Endothelial cell of hepatic sinusoid (primary cell): Measurements from ENCODE around the gene MTREX.

Source experiments
- in situ Hi-C: cut with HindIII; loops from 2 replicates; pipeline ENCODE4 v1.10.0; 2017; ENCODE audit warnings: low sequenced_read_pairs

Gene MTREX

DNA sequence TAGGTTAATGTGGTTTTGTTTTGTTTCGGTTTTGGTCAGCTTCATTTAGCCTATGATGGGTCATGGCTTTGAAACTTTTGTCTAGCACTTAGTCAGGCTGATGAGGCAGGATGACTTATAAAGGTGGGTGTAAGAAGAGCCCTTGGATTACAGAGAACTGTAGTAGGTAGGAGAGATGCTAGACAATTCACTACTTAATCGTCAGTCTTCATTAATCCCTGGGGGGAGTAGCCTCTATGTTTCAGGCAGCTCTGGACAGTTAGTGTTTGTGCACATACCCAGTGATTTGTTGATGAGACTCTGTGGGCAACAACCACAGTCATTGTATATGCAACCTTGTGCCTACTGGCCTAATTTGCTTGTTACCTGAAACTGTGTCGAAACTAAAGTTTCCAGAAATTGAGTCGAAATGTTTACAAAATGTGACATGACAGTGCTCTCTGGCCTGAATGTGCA is 113.3 kb downstream of the MTREX start:
- in situ Hi-C loops = no loop called here

DNA sequence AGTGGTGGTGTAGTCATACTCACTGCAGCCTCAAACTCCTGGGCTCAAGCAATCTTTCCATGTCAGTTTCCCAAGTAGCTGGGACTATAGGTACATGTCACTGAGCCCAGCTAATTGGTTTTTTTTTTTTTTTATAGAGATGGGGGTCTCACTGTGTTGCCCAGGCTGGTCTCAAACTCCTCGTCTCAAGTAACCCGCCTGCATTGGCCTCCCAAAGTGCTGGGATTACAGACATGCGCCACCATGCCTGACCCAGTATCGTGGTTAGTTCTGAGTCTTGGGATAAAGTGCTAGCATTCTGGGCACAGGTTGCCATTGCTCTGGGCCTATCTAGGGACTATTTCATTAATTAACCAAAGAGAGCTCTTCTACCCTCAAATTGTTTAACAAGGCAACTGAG is 118.7 kb downstream of the MTREX start:
- in situ Hi-C loops = no loop called here

DNA sequence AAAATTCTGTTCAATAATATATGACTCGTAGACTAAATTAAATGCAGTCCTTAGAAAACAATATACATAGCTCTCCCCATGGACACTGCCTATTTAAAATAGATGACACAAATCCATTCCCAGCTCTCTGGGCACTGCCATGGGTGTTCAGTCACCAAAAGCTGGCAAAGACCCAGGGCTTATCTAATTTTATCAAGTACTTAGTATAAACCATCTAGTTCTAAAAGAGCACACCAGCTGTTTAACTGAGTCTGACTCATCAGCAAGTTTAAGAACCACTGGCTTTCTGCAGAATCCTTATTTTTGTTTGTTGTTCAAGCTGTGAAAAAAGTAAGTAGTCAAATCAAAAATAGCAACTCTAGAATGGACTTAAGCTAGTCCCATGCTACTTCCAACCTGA is 119.4 kb downstream of the MTREX start:
- in situ Hi-C loops = no loop called here

DNA sequence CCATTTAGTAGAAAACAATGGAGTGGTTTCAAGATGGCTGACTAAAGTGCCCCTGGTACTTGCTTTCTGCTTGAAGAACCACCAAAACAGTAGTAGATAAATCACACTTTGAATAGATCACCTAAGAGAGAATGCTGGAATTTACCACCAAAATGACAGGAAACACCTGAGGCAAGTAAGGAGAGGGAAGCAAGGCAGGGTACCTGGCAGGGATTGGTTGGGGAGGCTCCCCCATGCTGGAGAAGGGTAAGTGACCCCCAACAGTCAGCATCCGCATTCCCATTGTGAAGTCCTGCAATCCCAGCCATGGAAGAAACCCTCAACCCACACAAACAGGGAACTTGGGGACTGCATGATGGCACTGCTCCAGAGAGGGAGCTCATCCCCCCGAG is 121.4 kb downstream of the MTREX start:
- in situ Hi-C loops = no loop called here

- in situ Hi-C loops = no loop called here
Measured at GRCh38 chr5:55429613-55430253, 121.9 kb downstream of the MTREX start.

- in situ Hi-C loops = no loop called here
Measured at GRCh38 chr5:55432549-55432948, 124.8 kb downstream of the MTREX start.

DNA sequence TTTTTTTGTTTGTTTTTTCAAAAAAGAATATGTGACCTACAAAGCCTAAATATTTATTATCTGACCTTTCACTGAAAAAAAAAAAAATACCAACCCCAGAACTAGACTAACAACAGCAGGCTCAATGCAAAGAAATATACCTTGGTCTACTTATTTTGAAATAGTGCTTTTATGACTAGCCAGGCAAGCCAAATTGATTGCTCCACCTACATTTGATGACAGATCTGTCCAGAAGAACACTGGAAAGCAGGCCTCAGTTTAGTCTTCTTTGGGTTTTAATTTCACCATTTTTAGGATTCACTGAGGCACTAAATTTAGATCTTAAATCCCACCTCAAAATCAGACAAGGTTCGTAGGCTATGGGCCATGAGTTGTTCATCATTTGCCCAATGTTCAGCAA is 129.7 kb downstream of the MTREX start:
- in situ Hi-C loops = no loop called here

DNA sequence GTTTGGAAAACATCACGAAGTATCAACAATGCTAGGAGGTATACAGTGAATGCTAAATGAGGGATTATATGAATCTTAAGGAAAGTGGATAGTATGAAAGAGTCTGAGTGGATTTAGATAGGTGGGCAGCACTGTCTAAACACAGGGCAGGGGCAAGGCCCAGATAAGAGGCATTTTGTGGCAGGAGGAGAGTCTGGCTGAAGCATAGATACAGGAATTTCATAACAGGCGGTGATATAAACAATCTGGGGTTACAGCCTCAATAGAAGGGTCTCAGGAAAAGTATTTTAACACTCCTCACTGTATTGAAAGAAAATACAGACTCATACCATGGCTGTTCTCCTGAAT is 130.0 kb downstream of the MTREX start:
- in situ Hi-C loops = no loop called here

- in situ Hi-C loops = no loop called here
Measured at GRCh38 chr5:55438998-55439397, 131.2 kb downstream of the MTREX start.

GRCh38 chr5:55440188-55440646 is 132.4 kb downstream of the MTREX start:
- in situ Hi-C loops = no loop called here

- in situ Hi-C loops = no loop called here
Measured at GRCh38 chr5:55441107-55441771, 133.4 kb downstream of the MTREX start.

- in situ Hi-C loops = no loop called here
Measured at GRCh38 chr5:55441954-55442353, 134.2 kb downstream of the MTREX start.

DNA sequence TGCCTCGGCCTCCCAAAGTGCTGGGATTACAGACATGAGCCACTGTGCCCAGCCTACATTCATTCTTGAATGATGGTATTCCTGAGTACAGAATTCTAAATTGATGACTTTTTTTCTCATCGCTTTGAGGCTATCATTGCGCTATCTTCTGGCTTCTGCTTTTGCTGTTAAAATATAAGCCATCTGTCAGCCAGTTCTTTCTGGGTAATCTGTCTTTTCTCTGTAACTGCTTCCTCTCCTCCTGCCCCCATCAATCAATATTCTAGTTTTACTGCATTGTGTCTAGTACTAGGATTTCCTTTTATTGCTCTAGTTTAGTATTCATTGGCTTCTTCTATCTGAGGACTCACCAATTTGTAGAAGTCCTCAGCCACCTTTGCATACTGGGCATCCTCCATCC is 138.0 kb downstream of the MTREX start:
- in situ Hi-C loops = no loop called here

DNA sequence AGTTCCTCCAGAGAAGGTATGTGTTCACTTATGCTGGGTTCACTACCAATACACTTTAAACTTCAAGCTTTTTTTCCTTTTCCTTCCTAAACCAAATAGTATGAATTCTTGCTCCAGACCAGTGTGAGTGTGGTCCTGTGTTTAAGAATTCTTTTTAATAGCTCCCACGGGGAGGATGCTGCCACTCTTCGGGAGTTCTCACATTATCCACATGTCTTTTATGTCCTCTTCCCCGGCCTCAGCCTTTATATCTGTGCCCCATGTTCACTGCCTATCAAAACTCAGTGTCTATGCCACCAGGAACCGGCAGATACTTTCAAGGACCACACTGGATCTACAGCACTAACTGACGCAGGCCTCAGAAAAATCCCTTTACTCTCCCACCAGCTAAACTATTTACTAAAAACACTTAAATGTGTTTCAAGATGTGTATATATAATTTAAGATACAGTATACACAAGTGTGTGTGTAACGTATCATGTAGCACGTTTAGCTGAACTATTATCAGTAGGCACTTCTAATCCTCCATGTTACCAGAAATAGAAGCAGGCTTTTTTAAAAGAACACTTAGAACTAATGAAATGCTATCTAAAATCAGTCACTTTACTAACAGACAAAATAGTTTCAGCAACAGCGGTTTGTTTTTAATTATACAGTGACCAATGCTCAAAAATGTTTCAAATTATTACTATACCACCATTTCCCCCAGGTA is 139.0 kb downstream of the MTREX start:
- in situ Hi-C loops = no loop called here

- in situ Hi-C loops = no loop called here
Measured at GRCh38 chr5:55450050-55450765, 142.4 kb downstream of the MTREX start.

GRCh38 chr5:55451976-55452375 is 144.2 kb downstream of the MTREX start:
- in situ Hi-C loops = no loop called here

DNA sequence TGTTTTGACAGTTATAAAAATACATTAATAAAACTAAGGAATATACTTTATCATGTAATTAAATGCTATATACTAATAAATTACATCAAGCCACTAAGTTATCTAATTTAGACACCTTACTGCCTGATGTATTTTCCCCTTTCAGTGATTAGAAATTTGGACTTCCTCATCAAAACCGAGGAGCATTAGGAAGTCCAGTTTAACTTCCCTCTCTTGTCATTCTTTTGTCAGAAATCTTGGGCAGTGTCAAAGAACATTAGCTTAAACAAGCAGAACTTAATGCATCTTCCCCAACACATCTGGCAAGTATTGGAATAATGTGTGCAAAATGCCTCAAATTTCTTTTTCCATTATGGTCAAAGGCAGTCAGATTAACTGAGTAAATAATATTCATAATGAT is 145.4 kb downstream of the MTREX start:
- in situ Hi-C loops = no loop called here

DNA sequence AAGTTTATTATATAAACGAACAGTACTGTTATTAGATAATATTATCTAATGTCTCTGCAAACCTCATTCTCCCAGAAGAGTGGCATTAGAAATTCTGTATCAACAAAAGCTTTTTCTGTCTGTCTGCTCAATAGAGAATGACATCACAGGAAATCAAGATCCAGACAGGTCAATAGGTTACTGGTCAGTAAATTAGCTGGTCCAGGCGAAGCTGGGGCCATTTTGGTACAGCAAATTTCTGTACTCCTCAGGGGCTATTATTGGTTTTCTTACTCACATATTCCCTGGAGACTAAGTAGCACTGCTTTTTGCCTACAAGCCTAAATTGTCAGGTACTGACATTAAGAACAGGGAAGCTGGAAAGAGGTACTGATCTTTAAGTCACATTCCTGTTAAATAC is 146.5 kb downstream of the MTREX start:
- in situ Hi-C loops = no loop called here

GRCh38 chr5:55456216-55456895 is 148.6 kb downstream of the MTREX start:
- in situ Hi-C loops = no loop called here

DNA sequence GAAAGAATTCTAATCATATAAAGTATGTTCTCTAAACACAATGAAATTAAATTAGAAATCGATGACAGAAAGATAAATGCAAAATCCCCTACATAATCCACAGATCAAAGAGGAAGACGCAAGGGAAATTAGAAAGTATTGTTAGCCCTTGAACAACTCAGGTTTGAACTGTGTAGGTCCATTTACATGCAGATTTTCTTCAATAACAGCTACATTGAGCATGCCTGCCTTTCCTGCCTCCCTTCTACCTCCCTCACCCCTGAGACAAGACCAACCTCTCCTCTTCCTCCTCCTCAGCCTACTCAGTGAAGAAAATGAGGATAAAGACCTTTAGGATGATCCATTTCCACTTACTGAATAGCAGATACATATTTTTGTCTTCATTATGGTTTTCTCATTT is 151.8 kb downstream of the MTREX start:
- in situ Hi-C loops = no loop called here

DNA sequence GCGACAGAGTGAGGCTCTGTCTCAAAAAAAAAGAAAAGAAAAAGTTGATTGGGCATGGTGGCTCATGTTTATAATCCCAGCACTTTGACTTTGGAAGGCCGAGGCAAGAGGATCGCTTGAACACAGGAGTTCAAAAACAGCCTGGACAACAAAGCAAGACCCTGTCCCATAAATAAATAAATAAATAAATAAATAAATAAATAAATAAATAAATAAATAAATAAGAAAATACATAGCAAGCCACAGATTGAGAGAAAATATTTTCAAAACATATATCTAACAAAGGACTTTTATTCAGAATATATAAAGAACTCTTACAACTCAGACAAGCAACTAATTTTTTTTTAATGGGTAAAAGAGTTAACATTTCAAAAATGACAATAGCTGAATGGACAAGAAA is 155.8 kb downstream of the MTREX start:
- in situ Hi-C loops = no loop called here
